ENCODE data around the gene COQ9.
"Not testable (repeated sequence)": the region's sequence is repeated elsewhere in the genome, so short reads cannot be mapped to it uniquely, and the experiment has no call there.

COQ9 gene

DNA sequence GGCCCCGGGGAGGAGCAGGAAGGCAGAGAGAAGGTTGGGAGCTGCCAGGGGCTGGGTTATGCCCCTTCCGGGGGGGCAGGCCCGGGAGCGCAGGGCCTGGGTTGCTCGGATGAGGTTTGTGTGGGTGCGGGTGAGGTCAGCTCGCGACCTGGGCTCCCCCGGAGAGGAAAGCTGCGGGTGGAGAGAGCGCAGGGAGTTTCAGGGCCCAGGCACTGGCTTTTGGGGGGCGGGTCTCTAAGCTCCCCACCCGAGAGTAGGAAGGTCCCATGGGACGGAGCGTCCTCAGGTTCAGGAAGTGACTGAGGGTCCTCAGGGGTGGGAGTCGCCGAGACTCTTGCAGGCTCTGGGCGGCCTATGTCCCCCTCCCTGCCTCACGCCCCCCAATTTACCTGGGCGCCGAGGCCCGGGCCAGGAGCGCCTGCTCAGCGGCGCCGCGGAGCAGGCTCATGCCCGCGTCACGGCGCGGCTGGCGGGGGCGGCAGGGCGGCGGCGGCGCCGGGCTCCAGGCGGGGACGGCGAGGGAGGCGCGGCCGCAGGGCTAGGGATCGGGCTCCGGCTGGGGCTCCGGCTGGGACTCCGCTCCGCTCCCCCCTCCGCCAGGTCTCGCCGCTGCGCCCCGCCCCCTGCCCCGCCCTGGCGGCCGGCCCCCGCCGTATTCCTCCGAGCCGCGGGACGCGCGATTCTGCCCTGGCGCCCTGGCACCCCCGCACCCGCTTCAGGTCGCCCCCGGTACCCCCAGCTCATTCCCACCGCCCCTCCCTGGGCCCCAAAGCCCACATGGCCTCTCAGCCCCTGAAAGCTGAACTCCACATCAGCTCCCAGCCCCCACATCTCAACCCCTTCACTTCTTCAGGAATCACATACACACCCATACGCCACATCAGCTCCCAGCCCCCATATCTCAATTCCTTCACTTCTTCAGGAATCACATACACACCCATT, 38.9 kb downstream of the COQ9 start, which contains the start of gene DOK4:
Gene DOK4, minus strand, starts transcription at position 578 of the 942 bp plus-strand sequence. CDS start 6,986 bp downstream, outside the sequence.
- peak; percentile 79 for DNase-seq (ENCODE audit: low spot score)

- DNase-seq (ENCODE audit: low spot score): no peak
Measured at GRCh38 chr16:57486858-57487834, 39.9 kb downstream of the COQ9 start.

DNA sequence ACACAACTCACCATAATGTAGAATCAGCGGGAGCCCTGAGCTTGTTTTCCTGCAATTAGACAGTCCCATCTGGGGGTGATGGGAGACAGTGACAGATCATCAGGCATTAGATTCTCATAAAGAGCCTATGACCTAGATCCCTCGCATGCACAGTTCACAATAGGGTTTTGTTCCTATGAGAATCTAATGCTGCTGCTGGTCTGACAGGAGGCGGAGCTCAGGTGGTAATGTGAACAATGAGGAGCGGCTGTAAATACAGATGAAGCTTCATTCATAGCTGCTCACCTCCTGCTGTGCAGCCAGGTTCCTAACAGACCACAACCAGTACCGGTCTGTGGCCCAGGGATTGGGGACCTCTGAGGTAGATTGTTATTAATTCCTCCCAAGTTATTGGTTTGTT, 42.0 kb downstream of the COQ9 start:
- no peak for DNase-seq (ENCODE audit: low spot score)

DNA sequence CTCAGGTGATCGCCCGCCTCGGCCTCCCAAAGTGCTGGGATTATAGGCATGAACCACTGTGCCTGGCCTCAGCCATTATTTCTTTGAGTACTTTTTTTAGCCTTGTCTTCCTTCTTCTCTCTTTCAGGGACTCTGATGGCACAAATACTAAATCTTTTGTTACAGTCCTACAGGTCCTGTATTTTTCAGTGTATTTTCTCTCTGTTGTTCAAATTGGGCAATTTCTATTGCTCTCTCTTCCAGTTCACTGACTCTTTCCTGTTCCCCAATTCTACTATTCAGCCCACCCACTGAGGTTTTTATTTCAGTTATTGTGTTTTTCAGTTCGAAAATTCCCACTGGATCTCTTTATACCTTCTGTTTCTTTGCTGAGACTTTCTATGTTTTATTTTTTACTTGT, 46.5 kb downstream of the COQ9 start:
- DNase-seq (ENCODE audit: low spot score): no peak

DNA sequence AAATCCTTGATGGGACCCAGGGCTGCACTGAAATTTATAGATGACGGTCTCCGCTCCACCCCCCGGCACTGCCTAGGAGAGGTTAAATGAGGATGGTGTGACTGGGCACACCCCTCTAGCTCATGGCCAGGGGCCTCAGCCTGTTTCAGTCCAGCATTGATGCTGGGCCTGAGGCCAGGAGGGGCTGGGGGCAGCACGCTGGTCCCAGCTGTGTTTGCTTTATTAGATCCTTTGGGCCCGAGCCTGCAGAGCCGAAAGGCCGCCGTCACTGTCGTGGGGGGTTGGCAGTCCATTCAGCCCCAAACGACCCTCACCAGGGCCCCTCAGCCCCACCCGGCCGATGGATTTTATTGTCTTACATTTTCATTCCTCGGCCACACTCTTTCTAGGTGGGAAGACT, 49.8 kb downstream of the COQ9 start:
- no peak for DNase-seq (ENCODE audit: low spot score)

DNA sequence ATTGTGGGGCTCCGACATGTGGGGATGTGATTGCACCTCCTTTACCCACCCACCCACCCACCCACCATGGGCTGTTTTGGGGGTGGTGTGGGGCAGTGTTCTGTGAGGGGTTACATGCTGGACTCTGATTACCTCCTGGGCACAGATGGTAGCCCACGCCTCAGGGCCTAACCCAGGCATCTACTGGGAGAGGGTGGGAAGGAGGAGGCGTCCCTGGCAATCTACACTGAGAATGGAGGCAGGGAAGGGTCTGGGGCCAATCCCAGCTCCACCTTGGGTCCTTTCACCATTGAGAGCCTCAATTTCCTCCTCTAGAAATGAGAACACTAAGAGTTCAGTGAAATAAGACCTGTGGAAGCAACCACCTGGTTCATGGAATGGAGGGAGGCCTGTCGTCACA, 50.8 kb downstream of the COQ9 start:
- no peak for DNase-seq (ENCODE audit: low spot score)

- not testable (repeated sequence) for DNase-seq (ENCODE audit: low spot score)
Measured at GRCh38 chr16:57499941-57500340, 52.7 kb downstream of the COQ9 start.

DNA sequence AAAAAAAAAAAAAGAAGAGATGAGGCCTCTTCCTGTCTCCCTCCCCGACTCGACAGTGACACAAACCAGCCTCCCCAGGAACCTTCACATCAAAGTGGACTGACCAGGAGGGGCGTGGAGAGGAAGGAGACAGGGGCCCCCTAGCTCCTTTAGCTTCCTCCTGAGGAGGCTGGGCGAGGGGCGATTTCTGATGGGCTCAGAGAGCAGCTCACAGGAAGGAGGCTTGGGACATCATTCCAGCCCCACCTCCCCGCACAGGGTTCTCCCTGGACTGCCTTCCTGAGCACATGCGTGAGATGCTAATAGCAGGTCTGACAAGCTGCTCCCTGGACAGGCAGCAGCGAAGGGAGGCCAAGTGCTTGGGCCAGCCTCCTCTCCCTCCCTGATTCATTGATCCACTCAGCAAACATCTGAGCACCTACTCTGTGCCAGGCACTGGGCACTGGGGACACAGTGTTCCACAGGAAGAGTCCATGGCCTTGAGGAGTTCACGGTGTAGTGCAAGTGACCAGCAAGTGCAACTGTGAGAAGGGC, 53.4 kb downstream of the COQ9 start:
- no peak for DNase-seq (ENCODE audit: low spot score)

DNA sequence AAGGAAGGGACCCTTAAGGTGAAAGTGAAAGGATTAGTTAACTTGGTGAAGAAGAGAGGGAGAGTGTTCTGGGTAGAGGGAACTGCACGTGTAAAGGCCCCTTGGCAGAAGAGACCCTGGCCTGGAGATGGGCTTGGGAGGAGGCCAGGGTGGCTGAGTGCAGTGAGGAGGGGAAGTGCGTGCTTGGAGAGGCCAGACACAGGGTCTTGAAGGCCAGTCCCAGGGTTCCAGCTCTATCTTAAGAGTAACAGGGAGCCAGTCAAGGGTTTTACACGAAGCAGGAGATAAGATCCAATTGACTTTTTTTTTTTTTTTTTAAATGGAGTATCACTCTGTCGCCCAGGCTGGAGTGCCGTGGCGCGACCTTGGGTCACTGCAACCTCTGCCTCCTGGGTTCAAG, 54.2 kb downstream of the COQ9 start:
- no peak for DNase-seq (ENCODE audit: low spot score)

DNA sequence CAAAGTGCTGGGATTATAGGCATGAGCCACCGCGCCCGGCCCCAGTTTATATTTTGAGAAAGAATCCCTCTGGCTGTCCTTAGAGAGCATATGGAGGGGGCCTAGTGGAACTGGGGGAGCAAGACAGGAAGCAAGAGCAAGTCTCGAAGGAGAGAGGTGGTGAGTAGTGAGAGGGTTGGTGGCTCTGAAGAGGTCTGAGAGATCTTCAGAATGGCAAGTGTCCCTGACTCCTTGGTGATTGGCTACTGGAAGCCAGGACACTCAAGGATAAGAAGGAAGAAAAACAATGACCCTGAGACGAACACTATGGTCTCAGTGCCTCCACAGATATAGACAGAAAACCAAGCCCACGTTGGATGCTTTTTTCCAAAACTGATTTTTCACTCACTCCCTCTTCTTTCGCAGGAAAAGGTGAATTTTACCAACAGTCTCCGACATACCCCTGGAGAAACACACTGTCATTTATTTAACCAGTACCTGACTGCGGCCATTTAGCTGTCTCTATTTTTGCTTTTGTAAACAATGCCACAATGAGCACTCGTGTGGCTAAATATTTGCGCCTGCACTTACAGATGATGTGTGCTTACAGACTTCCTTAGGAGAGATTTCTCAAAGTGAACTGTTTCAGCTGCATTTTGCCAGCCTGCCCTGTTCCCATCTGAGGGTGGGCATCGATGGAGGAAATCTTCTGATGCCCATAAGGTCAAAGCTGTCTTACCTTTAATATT, 54.9 kb downstream of the COQ9 start:
- DNase-seq (ENCODE audit: low spot score): no peak

- DNase-seq (ENCODE audit: low spot score): no peak
Measured at GRCh38 chr16:57503366-57503765, 56.1 kb downstream of the COQ9 start.

- DNase-seq (ENCODE audit: low spot score): no peak
Measured at GRCh38 chr16:57504001-57504400, 56.7 kb downstream of the COQ9 start.

DNA sequence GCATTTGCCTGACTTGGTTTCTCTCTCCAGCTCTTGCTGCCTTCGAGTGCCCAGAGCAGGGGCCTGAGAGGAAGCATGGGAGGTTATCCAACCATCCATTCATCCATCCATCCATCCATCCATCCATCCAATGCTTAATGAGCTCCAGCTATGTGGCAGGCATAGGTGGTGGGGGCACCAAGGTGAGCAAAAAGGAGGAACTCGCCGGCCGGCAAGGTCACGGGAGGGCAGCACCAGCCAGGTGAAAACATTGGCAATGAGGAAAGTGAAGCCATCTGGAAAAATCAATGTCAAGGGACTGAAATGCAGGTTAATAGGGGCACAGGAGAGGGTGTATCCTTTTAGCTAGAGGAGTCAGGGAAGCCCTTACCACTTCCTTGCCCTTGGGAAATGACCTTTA, 57.2 kb downstream of the COQ9 start:
- no peak for DNase-seq (ENCODE audit: low spot score)

GRCh38 chr16:57505169-57505568, 57.9 kb downstream of the COQ9 start:
- DNase-seq (ENCODE audit: low spot score): no peak

DNA sequence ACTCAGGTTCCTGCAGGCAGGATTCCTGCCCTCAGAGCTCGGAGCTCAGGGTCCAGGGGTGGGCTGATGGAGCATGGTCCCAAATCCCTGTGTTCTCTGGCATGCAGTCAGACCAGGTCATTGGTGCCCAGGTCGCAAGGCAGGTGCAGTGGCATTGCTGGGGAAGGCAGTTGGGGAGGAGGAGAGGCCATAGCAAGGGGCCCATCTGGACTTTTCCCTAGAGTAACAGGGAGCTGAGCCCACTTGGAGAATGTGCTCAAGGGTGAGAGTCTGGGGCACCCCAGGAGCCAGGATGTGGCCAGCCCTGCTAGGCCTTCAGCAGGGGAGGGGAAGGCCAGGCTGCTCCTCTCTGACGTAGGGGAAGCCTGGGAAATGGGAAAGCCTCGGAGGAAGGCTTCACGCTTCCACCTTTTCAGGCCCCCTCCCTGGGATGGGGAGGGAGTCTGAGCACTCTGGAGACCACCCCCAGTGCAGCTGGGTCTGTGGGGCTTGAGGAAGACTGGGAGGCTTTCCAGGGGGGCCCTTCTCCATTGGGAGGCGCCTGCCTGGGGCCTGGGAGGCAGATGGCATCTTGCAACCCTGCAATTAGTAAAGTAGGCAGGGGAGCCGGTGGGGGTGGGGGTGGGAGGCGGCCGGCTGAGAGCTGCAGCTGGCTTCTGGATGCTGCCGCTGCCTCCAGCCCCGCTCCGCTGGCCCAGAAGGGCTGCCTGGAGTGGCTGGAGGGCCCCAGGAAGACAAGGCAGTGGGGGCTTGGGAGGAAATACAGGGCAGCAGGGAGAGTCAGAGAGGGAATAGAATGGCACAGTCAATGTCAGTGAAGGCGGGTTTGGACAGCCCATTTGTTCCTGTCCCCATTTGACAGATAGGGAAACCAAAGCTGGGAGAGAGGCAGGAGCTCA, 60.1 kb downstream of the COQ9 start:
- no peak for DNase-seq (ENCODE audit: low spot score)

DNA sequence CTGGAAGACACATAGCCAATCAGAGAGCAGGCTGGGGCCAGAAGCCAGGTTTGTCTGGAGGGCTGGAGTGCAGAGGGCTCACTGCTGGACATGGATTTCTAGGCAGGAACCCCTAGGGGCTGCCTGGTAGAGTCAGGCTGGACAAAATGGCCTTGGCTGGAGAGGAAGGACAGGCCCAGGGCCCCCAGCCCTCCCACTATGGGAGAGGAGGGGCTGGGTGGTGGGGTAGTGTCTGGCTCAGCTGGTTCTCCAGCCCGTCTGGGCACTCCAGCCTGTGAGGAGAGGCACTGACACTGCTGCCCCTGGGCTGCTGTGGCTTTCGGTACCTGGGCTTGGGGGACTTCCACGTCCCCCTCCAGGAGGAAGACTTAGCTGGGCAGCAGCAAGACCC, 60.8 kb downstream of the COQ9 start:
- no peak for DNase-seq (ENCODE audit: low spot score)

GRCh38 chr16:57509231-57509923, 62.1 kb downstream of the COQ9 start:
- no peak for DNase-seq (ENCODE audit: low spot score)

DNA sequence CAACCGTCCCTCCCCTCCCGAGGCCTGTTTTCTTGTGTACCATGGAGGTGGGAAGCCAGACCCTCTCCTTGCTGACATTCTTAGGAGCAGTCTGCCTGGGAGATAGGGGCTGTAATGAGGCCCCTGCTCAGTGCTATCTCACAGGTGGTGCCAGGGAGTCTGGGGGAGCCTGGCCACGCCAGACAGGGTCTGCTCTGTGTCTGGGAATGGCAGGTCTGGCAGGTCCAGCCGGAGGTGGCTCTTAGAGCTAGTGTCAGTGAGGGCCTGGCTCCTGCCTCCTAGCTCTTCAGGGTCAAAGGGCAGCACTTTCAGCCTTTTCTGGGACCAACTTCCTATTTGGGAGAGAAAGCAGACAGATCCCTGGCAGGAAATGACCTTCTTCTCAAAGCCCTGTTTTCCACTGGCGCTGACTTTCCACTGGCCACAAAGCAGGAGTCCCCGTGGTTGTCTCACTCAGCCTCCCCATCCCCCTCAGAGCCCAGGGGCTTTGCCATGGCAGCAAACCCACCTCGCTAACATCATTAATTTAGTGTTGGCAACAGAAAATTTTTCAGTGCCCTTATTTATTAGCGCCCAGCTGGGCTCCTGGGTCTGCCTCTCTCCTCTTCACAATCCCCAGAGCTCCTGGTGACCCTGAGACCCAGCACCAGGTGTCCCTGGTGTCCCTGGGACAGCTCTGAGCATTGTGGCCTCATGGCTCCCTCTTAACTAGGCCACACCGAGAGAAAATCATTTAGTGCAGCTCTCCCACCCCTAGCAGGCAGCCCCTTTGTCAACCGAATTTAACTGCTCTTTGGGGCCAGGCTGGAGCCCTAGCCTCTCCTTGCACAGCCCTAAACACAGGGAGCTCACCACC, 63.0 kb downstream of the COQ9 start:
- DNase-seq (ENCODE audit: low spot score): no peak
